Gastrocnemius medialis (tissue), 4 donors: ENCODE results near the gene GSTM2. TPM values are rescaled to one million over a fixed set of nuclear protein-coding genes. Genes with fewer than 3 reads are reported as not detected.
A peak's percentile ranks its signal among the peaks of the same experiment; 100 is the strongest.

ENCODE experiments used
- ATAC-seq, 2 donors: fragments of 150-250 bp; one replicate each; pipeline ENCODE4 v1.9.1; 2016
- DNase-seq, 2 donors: peaks; one replicate each; pipeline ENCODE4 v3.0.0-alpha.2; 2019
- H3K27ac ChIP-seq, 4 donors: fragments of 200-600 bp; sonication (generic); 1 replicate in 1 of 4; 2 replicates in 3 of 4; pipeline ENCODE4 v1.5.1; 2016 to 2018; ENCODE audit warnings: mild to moderate bottlenecking in 2 of 4, moderate library complexity in 1 of 4
- H3K27me3 ChIP-seq, 3 donors: fragments of 200-600 bp; sonication (generic) in 2 of 3; 1 replicate in 1 of 3; 2 replicates in 2 of 3; pipeline versions ENCODE4 v1.5.1 to v1.6.0; 2016 to 2019; ENCODE audit warnings: mild to moderate bottlenecking in 1 of 3, moderate library complexity in 1 of 3
- H3K36me3 ChIP-seq, 2 donors: fragments of 200-600 bp; sonication (generic) in 1 of 2; one replicate each; pipeline ENCODE4 v1.5.1; 2017 to 2018
- H3K4me1 ChIP-seq, 2 donors: fragments of 200-600 bp; sonication (generic) in 1 of 2; one replicate each; pipeline ENCODE4 v1.5.1; 2016 to 2017; ENCODE audit warnings: mild to moderate bottlenecking in 2 of 2
- H3K4me3 ChIP-seq, 4 donors: fragments of 200-600 bp; sonication (generic) in 3 of 4; 1 replicate in 1 of 4; 2 replicates in 3 of 4; pipeline ENCODE4 v1.5.1; 2016 to 2019; ENCODE audit warnings: mild to moderate bottlenecking in 2 of 4
- H3K9me3 ChIP-seq, 3 donors: fragments of 200-600 bp; sonication (generic) in 2 of 3; 1 replicate in 1 of 3; 2 replicates in 2 of 3; pipeline ENCODE4 v1.5.1; 2016 to 2019
- CTCF ChIP-seq, 5 experiments: fragments of 450-650 bp in 3 of 5; fragments of 200-600 bp in 2 of 5; sonication (generic) in 2 of 5; IDR thresholded peaks in 4 of 5; conservative IDR thresholded peaks in 1 of 5; 1 replicate in 4 of 5; 2 replicates in 1 of 5; pipeline ENCODE4 v1.5.1; 2016 to 2019; ENCODE audit warnings: antibody characterized with exemption in 5 of 5, mild to moderate bottlenecking in 3 of 5, moderate library complexity in 3 of 5
- POLR2A ChIP-seq, 2 donors: fragments of 450-650 bp; IDR thresholded peaks; one replicate each; pipeline ENCODE4 v1.6.1; 2017; ENCODE audit warnings: antibody characterized with exemption in 2 of 2, mild to moderate bottlenecking in 2 of 2, moderate library complexity in 2 of 2
- in situ Hi-C, 4 donors: fragments of 200-750 bp; cut with MboI; loops; one replicate each; pipeline versions ENCODE4 v1.15.0 to v1.8.0; 2017; ENCODE audit warnings: low sequenced_read_pairs in 4 of 4
- intact Hi-C: fragments of 100-400 bp; cut with DNase I; formaldehyde crosslinking; loops from one replicate; pipeline ENCODE4 v1.15.1; 2023; ENCODE audit warnings: low total_unique reads
- total RNA-seq, 4 donors: library from RNA; depleted of rRNA; stranded (reverse); fragments of >200 nt; gene quantifications; one replicate each; pipeline versions ENCODE4 v1.1.0 to v1.2.3, GENCODE V29; 2016

Gene GSTM2
- total RNA-seq, result 10 to 100 TPM; 29.2 to 41.4 (median 39.0) TPM

DNA sequence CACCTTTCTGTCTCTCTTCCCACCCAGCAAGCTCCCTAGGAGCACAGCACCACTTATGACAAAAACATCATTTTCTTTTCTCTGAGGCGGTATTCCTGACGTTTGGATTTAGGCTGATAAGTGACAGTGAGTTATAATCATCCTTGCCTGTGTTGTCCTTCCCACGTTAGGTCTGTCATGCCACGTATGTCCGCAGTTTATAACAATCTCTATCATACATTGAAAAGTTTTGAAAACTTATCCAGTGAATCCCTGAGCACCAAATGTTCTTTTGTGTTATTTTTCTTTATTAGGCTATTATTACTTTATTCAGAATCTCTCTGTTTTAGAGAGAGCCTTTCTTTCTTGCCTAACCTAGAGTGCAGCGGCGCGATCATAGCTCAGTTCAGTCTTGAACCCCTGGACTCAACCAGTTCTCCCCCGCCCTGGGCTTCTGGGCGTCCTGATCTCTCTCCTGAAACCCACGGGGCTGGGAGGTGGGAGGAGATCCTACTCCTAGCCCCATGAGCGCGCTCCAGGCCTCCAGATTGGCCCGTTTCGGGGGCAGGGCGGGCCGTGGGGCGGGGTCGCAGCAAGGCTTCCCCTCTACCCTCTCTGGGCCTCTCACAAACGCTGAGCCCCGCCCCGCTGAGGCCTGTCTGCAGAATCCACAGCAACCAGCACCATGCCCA, at the start of gene GSTM2:
Gene GSTM2 (plus strand): TSS at position 606 of the 671 bp plus-strand sequence. CDS start 59 bp downstream, at position 665.
- peak within 1 kb of the TSS; percentile 69 to 82 (median 74) for H3K27ac ChIP-seq
- intact Hi-C loops, result no loop called here

DNA sequence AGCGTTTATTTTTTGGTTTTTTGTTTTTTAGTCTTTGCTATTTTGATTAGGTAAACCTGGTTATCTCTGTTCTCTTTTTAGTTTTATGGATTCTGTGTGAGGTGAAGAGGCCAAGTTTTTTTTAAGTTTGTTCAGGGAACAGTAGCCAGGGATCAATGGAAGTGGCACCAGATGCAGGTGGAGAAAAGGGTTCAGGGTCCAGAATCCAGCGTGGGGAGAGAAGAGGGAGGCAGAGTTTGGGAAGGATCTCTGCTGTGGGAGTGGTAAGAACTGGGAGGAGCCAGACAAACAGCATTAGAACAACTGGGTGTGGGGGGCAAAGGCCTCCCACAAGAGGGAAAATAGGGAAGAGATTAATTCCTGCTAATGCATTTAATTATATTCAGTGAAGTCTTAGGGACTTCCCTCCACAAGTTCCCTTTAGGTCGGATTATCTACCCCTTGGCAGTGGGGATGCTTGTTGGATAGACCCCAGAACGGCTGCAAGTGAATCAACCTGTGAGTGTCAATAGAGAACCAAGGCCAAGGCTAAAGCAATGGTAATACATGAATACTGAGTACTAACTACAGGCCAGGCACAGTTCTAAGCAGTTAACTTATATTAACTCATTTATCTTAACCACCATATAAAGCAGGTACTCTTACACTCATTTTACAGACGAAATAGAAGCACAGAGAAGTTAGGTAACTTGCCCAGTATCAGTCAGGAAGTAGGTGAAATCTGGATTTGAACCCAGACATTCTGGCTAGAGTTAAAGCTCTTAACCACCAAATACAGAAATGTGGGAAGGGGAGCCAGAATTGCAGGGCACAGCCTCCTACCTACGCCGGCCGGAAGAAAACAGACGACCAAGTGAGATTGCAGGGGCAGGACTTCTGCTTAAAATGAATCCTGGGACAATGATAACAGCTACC, 48.9 kb upstream of the GSTM2 start:
- in situ Hi-C loops (no loop called here), intact Hi-C loops (loop anchor here (5.0 kb wide), 1 partner anchor 127 kb away; the partner anchor contains the start of gene CYB561D1)
- Histone ChIP-seq H3K27me3 (peaks cover 0 to 4% (median 0%) of the 10 kb centered on the region in 3 donors), H3K36me3 (no peaks in the 10 kb centered on the region), H3K27ac (peak overlapping the region in 3 of 4 donors; percentile 27 to 73 (median 72)), H3K4me3 (peak overlapping the region; percentile 64 to 87 (median 66)), H3K4me1 (peaks cover 4 to 22% of the 10 kb centered on the region in 2 donors), H3K9me3 (no peaks in the 10 kb centered on the region)
- no peak for ATAC-seq
- DNase-seq, result no peak
- TF ChIP-seq POLR2A (IDR thresholded peaks at IDR 0.05) (no peak), CTCF (IDR thresholded peaks at IDR 0.05 in 4 of 5, conservative IDR thresholded peaks at IDR 0.05 in 1 of 5) (no peak)

More for the DNA sequence above, at the start of gene GSTM2:
- in situ Hi-C loops, result loop anchor here in 1 of 4 donors (10.0 kb wide), 1 partner anchor 317 kb away; the partner anchor contains the start of gene AHCYL1
- peak; percentile 92 for ATAC-seq
- H3K9me3 ChIP-seq, result no peaks in the 10 kb centered on the region
- no peaks in the 10 kb centered on the region for H3K27me3 ChIP-seq
- H3K4me3 ChIP-seq, result peak within 1 kb of the TSS; percentile 62 to 67 (median 64)
- H3K4me1 ChIP-seq, result peaks cover 6 to 16% of the 10 kb centered on the region in 2 donors
- DNase-seq, result peak; percentile 86 to 90
- no peak for TF ChIP-seq CTCF (IDR thresholded peaks at IDR 0.05 in 4 of 5, conservative IDR thresholded peaks at IDR 0.05 in 1 of 5)
- peak; percentile 28 to 49 for TF ChIP-seq POLR2A (IDR thresholded peaks at IDR 0.05)
- H3K36me3 ChIP-seq, result peaks cover 0 to 5% of the 10 kb centered on the region in 2 donors

- ATAC-seq, result peak; percentile 57 to 64
- peak; percentile 58 to 77 for DNase-seq
- Histone ChIP-seq H3K27ac (peak within 1 kb of the TSS; percentile 62 to 73 (median 71)), H3K36me3 (no peaks in the 10 kb centered on the region), H3K27me3 (peaks cover 0 to 4% (median 0%) of the 10 kb centered on the region in 3 donors), H3K4me1 (peaks cover 4 to 24% of the 10 kb centered on the region in 2 donors), H3K4me3 (peak within 1 kb of the TSS; percentile 64 to 87 (median 66)), H3K9me3 (no peaks in the 10 kb centered on the region)
- TF ChIP-seq CTCF (IDR thresholded peaks at IDR 0.05 in 4 of 5, conservative IDR thresholded peaks at IDR 0.05 in 1 of 5), result no peak
- peak in 1 of 2 donors; percentile 23 for TF ChIP-seq POLR2A (IDR thresholded peaks at IDR 0.05)
- intact Hi-C loops (loop anchor here (2.0 to 5.0 kb wide), 2 partner anchors 73 to 127 kb away; partner anchors contain the start of gene CYB561D1), in situ Hi-C loops (loop anchor here (5.0 to 10.0 kb wide), 3 partner anchors 72 to 365 kb away; partner anchors contain the start of genes GNAI3 (in 4 of the 4) and AHCYL1 (in 1 of the 4))
Measured at GRCh38 chr1:109619576-109620400, 48.1 kb upstream of the GSTM2 start, which contains the start of the genes AMPD2 and GNAT2. Gene AMPD2 (plus strand): TSS chr1:109619837. CDS start chr1:109621176, 1,339 bp downstream. Gene GNAT2 (minus strand): TSS chr1:109619616. CDS start chr1:109612870, 6,746 bp downstream.
